HCT116 (cell line): ENCODE data around the gene ABCD1. TPM values are rescaled to one million over a fixed set of nuclear protein-coding genes. Genes with fewer than 3 reads are reported as not detected.

Experiments
- ATAC-seq: fragments of 200-7000 bp; cut with Tn5 transposase; 2 replicates; pipeline ENCODE4 v1.9.1; 2020; ENCODE audit warnings: mild to moderate bottlenecking, moderate library complexity
- BruUV-seq: library from RNA; stranded (reverse); fragments of 400-500 nt; replicated peaks from 2 replicates; lab custom pipeline; 2021; lab: Mats Ljungman, UMichigan
- CTCF ChIA-PET: fragments of 300-600 bp; sonication (Branson Sonifier 250); formaldehyde crosslinking; loops from one replicate; lab custom pipeline; 2021; ENCODE audit warnings: antibody characterized with exemption; lab: Charles Lee
- POLR2A ChIA-PET: fragments of 300-600, 350-600 bp; sonication (Branson Sonifier 250); formaldehyde crosslinking; loops from one replicate; lab custom pipeline; 2021; ENCODE audit warnings: antibody characterized with exemption; lab: Charles Lee
- RAD21 ChIA-PET, 2 experiments: fragments of 300-600 bp; sonication (Branson Sonifier 250); formaldehyde crosslinking; loops; one replicate each; lab custom pipeline; 2023; ENCODE audit warnings: low total read pairs in 2 of 2; ENCODE audit not compliant: uncharacterized antibody in 2 of 2, unreplicated experiment in 2 of 2, low non-redundant PET in 1 of 2; lab: Charles Lee
- DNase-seq: peaks from one replicate; pipeline ENCODE4 v3.0.0-alpha.2; 2010; ENCODE audit warnings: low read depth, low spot score
- H2AFZ ChIP-seq: fragments of 200-600 bp; shearing (Covaris generic), sonication (generic); 2 replicates; pipeline ENCODE4 v1.6.1; 2017; ENCODE audit warnings: low read depth, mixed run types, mixed read lengths, antibody characterized with exemption, low read length; ENCODE audit not compliant: poor library complexity, severe bottlenecking
- H3K27ac ChIP-seq: 2 replicates; pipeline ENCODE4 v1.5.1; 2012; ENCODE audit warnings: low read depth, low read length
- H3K27me3 ChIP-seq: fragments of 200-600 bp; sonication (generic); 2 replicates; pipeline ENCODE4 v1.6.1; 2016; ENCODE audit warnings: mixed run types, low read length, mixed read lengths; ENCODE audit not compliant: insufficient read depth
- H3K36me3 ChIP-seq, 2 experiments: fragments of 200-500 bp in 1 of 2; fragments of 200-600 bp in 1 of 2; sonication (Bioruptor generic) in 1 of 2; sonication (generic) in 1 of 2; 2 replicates each; pipeline versions ENCODE4 v1.5.1 to v1.6.1; 2014 to 2016; ENCODE audit warnings: low read length in 2 of 2, inconsistent platforms in 1 of 2, mixed read lengths in 1 of 2, mixed run types in 1 of 2; ENCODE audit not compliant: insufficient read depth in 2 of 2, control insufficient read depth in 1 of 2
- H3K4me1 ChIP-seq, 2 experiments: fragments of 200-600 bp in 1 of 2; sonication (generic) in 1 of 2; 2 replicates each; pipeline versions ENCODE4 v1.5.1 to v1.6.1; 2012 to 2017; ENCODE audit warnings: low read length in 2 of 2, inconsistent platforms in 1 of 2, mild to moderate bottlenecking in 1 of 2, mixed read lengths in 1 of 2, mixed run types in 1 of 2, moderate library complexity in 1 of 2; ENCODE audit not compliant: insufficient read depth in 2 of 2, control insufficient read depth in 1 of 2
- H3K4me2 ChIP-seq: fragments of 200-600 bp; sonication (generic); 2 replicates; pipeline ENCODE4 v1.6.1; 2017; ENCODE audit warnings: mixed run types, low read length, mixed read lengths
- H3K4me3 ChIP-seq, 2 experiments: fragments of 200-600 bp in 1 of 2; sonication (generic) in 1 of 2; replicated peaks in 1 of 2; 2 replicates each; pipeline ENCODE4 v1.5.1; 2011 to 2016; ENCODE audit warnings: low read length in 2 of 2, control low read depth in 1 of 2, low read depth in 1 of 2, mild to moderate bottlenecking in 1 of 2, mixed read lengths in 1 of 2, mixed run types in 1 of 2
- H3K79me2 ChIP-seq: fragments of 200-600 bp; sonication (generic); 2 replicates; pipeline ENCODE4 v1.6.1; 2017; ENCODE audit warnings: mild to moderate bottlenecking, mixed run types, low read length, moderate library complexity, mixed read lengths; ENCODE audit not compliant: insufficient read depth
- H3K9ac ChIP-seq: fragments of 200-600 bp; sonication (generic); 2 replicates; pipeline ENCODE4 v1.6.1; 2016; ENCODE audit warnings: low read length, mixed read lengths
- H3K9me2 ChIP-seq: fragments of 200-600 bp; sonication (generic), shearing (Covaris generic); 2 replicates; pipeline ENCODE4 v1.6.1; 2017; ENCODE audit warnings: mixed run types, mild to moderate bottlenecking, moderate library complexity; ENCODE audit not compliant: insufficient read depth
- H3K9me3 ChIP-seq, 2 experiments: fragments of 200-500 bp in 1 of 2; fragments of 200-600 bp in 1 of 2; sonication (Bioruptor generic) in 1 of 2; sonication (generic) in 1 of 2; 2 replicates each; pipeline ENCODE4 v1.6.1; 2014 to 2017; ENCODE audit warnings: low read length in 2 of 2, mixed read lengths in 2 of 2, inconsistent platforms in 1 of 2, low read depth in 1 of 2, mild to moderate bottlenecking in 1 of 2, mixed run types in 1 of 2, moderate library complexity in 1 of 2; ENCODE audit not compliant: control insufficient read depth in 1 of 2, insufficient read depth in 1 of 2
- H4K20me1 ChIP-seq: fragments of 200-600 bp; sonication (generic), shearing (Covaris generic); 2 replicates; pipeline ENCODE4 v1.6.1; 2017; ENCODE audit warnings: mixed run types, mild to moderate bottlenecking, moderate library complexity; ENCODE audit not compliant: insufficient read depth
- CBX3 ChIP-seq: IDR thresholded peaks from 2 replicates; pipeline ENCODE4 v1.6.1; 2012; ENCODE audit warnings: low read depth
- EZH2phosphoT487 ChIP-seq: fragments of 200-600 bp; IDR thresholded peaks from 2 replicates; pipeline ENCODE4 v1.6.1; 2018; ENCODE audit warnings: antibody characterized with exemption, borderline replicate concordance
- JUND ChIP-seq: IDR thresholded peaks from 2 replicates; pipeline ENCODE4 v1.6.1; 2012
- POLR2AphosphoS5 ChIP-seq: IDR thresholded peaks from 2 replicates; pipeline ENCODE4 v1.6.1; 2011; ENCODE audit warnings: mild to moderate bottlenecking, low read depth, low read length, moderate library complexity
- intact Hi-C: fragments of 100-400 bp; cut with micrococcal nuclease; formaldehyde crosslinking; loops from 2 replicates; pipeline ENCODE4 v1.10.0; 2022
- total RNA-seq: library from RNA; stranded (reverse); gene quantifications from one replicate; pipeline ENCODE4 v1.2.1, GENCODE V29; 2021; ENCODE audit not compliant: unreplicated experiment
- TF ChIP-seq, protein P1 (sequence below), 3 experiments: fragments of 200-600 bp in 1 of 3; sonication (generic) in 1 of 3; IDR thresholded peaks in 2 of 3; conservative IDR thresholded peaks in 1 of 3; 2 replicates each; pipeline ENCODE4 v1.5.1; 2012 to 2017; ENCODE audit warnings: low read depth in 2 of 3, low read length in 2 of 3, antibody characterized with exemption in 1 of 3, borderline replicate concordance in 1 of 3, control low read depth in 1 of 3, mild to moderate bottlenecking in 1 of 3, mixed read lengths in 1 of 3, mixed run types in 1 of 3, moderate library complexity in 1 of 3; ENCODE audit not compliant: insufficient read depth in 1 of 3
- TF ChIP-seq, protein P2 (sequence below): IDR thresholded peaks from 2 replicates; pipeline ENCODE4 v1.6.1; 2012
- TF ChIP-seq, protein P3 (sequence below): IDR thresholded peaks from 2 replicates; pipeline ENCODE4 v1.6.1; 2012; ENCODE audit warnings: low read depth

ABCD1 gene
- total RNA-seq, 1 experiment from 2014 or later = 7.1 TPM

DNA sequence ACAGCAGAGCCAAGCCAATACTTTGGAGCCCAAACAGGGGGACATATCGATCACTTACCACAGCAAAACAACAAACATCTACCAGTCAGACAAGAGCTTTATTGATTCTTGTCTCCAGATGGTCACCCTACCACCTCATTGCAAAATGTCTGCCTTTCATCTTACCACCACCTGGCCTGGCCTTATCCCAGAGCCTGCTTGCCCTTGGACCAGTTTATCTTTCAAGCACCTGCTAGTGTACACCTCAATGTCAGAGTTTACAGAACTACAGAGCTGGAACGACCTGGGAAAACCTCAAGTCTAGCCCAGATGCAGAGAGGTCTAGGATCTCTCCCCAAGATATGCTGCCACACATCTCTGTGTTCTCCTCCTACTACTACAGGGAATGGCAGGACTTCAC lies 5.0 kb upstream of the ABCD1 start:
- Histone ChIP-seq H4K20me1 (no peaks in the 10 kb centered on the region), H3K4me1 (peaks cover 7 to 11% of the 10 kb centered on the region in 2 experiments; a peak in 2 of 4 replicates), H3K9me2 (no peaks in the 10 kb centered on the region), H3K36me3 (peaks cover 25 to 30% of the 10 kb centered on the region in 2 experiments; a peak in 3 of 4 replicates), H3K9ac (no peak overlapping the region), H3K9me3 (no peaks in the 10 kb centered on the region), H3K4me2 (no peak overlapping the region), H3K27me3 (no peaks in the 10 kb centered on the region), H3K4me3 (no peak overlapping the region), H2AFZ (no peak overlapping the region), H3K27ac (no peak overlapping the region), H3K79me2 (peaks cover 59% of the 10 kb centered on the region)
- no peak for ATAC-seq
- TF ChIP-seq JUND (no peak), POLR2AphosphoS5 (no peak), EZH2phosphoT487 (no peak)
- TF ChIP-seq, protein P1, sequence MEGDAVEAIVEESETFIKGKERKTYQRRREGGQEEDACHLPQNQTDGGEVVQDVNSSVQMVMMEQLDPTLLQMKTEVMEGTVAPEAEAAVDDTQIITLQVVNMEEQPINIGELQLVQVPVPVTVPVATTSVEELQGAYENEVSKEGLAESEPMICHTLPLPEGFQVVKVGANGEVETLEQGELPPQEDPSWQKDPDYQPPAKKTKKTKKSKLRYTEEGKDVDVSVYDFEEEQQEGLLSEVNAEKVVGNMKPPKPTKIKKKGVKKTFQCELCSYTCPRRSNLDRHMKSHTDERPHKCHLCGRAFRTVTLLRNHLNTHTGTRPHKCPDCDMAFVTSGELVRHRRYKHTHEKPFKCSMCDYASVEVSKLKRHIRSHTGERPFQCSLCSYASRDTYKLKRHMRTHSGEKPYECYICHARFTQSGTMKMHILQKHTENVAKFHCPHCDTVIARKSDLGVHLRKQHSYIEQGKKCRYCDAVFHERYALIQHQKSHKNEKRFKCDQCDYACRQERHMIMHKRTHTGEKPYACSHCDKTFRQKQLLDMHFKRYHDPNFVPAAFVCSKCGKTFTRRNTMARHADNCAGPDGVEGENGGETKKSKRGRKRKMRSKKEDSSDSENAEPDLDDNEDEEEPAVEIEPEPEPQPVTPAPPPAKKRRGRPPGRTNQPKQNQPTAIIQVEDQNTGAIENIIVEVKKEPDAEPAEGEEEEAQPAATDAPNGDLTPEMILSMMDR (IDR thresholded peaks at IDR 0.05 in 2 of 3, conservative IDR thresholded peaks at IDR 0.05 in 1 of 3; ENCODE audit: borderline replicate concordance in 1 of 3, insufficient read depth in 1 of 3, low read depth in 2 of 3, low read length in 2 of 3) = no peak
- ChIA-PET POLR2A (no interaction called here), RAD21 (no interaction called here), CTCF (no interaction called here)
- DNase-seq = no peak
- BruUV-seq = no TSS peak
- intact Hi-C loops = no loop called here

DNA sequence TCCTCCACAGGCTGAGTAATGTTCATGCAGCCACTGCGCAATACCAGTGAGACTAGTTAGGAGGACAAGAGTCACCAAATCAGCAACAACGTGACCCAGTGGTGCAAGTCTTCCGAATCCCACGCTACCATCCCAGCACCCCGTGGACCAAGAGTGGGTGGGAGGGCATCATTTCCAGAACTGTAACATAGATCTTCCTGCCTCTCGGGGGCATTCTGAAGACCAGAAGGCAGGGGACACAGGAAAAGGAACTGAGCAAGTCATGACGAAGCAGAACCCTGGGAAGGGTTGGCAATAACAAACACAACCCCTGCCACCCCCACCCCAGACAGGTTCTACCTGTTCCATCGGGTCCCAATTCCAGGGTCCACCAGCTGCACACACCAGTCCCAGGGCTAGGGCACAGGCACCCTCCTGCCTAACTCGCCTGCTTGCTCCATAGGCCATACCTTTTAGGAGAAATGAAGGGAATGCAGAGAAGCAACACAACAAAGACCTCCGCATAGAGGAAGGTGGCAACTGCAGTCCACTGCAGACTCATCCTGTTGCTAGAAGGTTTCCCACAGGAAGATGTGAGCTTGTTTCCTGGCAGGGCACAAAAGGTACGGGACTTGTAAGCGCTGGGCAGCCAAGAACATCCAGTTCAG lies 1.8 kb upstream of the ABCD1 start:
- no peak for ATAC-seq
- Histone ChIP-seq H3K4me1 (peaks cover 35 to 42% of the 10 kb centered on the region in 2 experiments), H3K9me3 (no peaks in the 10 kb centered on the region), H3K9ac (peak overlapping the region; percentile 74), H3K27me3 (no peaks in the 10 kb centered on the region), H3K4me3 (peak overlapping the region; percentile 64 to 70), H3K36me3 (peaks cover 17 to 23% of the 10 kb centered on the region in 2 experiments; a peak in 3 of 4 replicates), H3K79me2 (peaks cover 51% of the 10 kb centered on the region), H3K27ac (peak overlapping the region; percentile 70), H3K4me2 (peak overlapping the region; percentile 84), H3K9me2 (no peaks in the 10 kb centered on the region), H4K20me1 (no peaks in the 10 kb centered on the region), H2AFZ (no peak overlapping the region)
- BruUV-seq = no TSS peak
- TF ChIP-seq, protein P2, sequence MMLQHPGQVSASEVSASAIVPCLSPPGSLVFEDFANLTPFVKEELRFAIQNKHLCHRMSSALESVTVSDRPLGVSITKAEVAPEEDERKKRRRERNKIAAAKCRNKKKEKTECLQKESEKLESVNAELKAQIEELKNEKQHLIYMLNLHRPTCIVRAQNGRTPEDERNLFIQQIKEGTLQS = no peak
- TF ChIP-seq, protein P3, sequence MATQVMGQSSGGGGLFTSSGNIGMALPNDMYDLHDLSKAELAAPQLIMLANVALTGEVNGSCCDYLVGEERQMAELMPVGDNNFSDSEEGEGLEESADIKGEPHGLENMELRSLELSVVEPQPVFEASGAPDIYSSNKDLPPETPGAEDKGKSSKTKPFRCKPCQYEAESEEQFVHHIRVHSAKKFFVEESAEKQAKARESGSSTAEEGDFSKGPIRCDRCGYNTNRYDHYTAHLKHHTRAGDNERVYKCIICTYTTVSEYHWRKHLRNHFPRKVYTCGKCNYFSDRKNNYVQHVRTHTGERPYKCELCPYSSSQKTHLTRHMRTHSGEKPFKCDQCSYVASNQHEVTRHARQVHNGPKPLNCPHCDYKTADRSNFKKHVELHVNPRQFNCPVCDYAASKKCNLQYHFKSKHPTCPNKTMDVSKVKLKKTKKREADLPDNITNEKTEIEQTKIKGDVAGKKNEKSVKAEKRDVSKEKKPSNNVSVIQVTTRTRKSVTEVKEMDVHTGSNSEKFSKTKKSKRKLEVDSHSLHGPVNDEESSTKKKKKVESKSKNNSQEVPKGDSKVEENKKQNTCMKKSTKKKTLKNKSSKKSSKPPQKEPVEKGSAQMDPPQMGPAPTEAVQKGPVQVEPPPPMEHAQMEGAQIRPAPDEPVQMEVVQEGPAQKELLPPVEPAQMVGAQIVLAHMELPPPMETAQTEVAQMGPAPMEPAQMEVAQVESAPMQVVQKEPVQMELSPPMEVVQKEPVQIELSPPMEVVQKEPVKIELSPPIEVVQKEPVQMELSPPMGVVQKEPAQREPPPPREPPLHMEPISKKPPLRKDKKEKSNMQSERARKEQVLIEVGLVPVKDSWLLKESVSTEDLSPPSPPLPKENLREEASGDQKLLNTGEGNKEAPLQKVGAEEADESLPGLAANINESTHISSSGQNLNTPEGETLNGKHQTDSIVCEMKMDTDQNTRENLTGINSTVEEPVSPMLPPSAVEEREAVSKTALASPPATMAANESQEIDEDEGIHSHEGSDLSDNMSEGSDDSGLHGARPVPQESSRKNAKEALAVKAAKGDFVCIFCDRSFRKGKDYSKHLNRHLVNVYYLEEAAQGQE = no peak
- TF ChIP-seq CBX3 (no peak), JUND (no peak)
- RAD21 ChIA-PET = no interaction called here
- DNase-seq = no peak
- intact Hi-C loops = no loop called here
- POLR2A ChIA-PET = no interaction called here
- CTCF ChIA-PET = no interaction called here
